ENCODE results near the gene AKR7A2.
A peak's percentile ranks its signal among the peaks of the same experiment; 100 is the strongest.

The AKR7A2 gene

GRCh38 chr1:19311931-19312781 lies at the start of gene AKR7A2, which contains the start of gene SLC66A1:
TSS of gene AKR7A2 (minus strand) at chr1:19312144. CDS start at chr1:19312124, 20 bp downstream.
TSS of gene SLC66A1 (plus strand) at chr1:19312326. CDS start at chr1:19317678, 5,352 bp downstream.
- peak; percentile 95 for DNase-seq (ENCODE audit: low spot score)

GRCh38 chr1:19360843-19361610 lies 49.1 kb upstream of the AKR7A2 start:
- no peak for DNase-seq (ENCODE audit: low spot score)

- DNase-seq (ENCODE audit: low spot score) = no peak
These were observed 48.5 kb upstream of the AKR7A2 start for GRCh38 chr1:19360432-19360831.

GRCh38 chr1:19360016-19360415 lies 48.1 kb upstream of the AKR7A2 start:
- DNase-seq (ENCODE audit: low spot score) = no peak

GRCh38 chr1:19359357-19359756 lies 47.4 kb upstream of the AKR7A2 start:
- DNase-seq (ENCODE audit: low spot score) = no peak

GRCh38 chr1:19358710-19359109 lies 46.8 kb upstream of the AKR7A2 start:
- DNase-seq (ENCODE audit: low spot score) = no peak

GRCh38 chr1:19357299-19357986 lies 45.5 kb upstream of the AKR7A2 start:
- no peak for DNase-seq (ENCODE audit: low spot score)

- no peak for DNase-seq (ENCODE audit: low spot score)
These were observed 44.3 kb upstream of the AKR7A2 start for GRCh38 chr1:19356266-19356665.

GRCh38 chr1:19354531-19354981 lies 42.6 kb upstream of the AKR7A2 start:
- DNase-seq (ENCODE audit: low spot score) = no peak

GRCh38 chr1:19353596-19353995 lies 41.7 kb upstream of the AKR7A2 start:
- no peak for DNase-seq (ENCODE audit: low spot score)

- no peak for DNase-seq (ENCODE audit: low spot score)
These were observed 40.9 kb upstream of the AKR7A2 start for GRCh38 chr1:19352839-19353238.

- no peak for DNase-seq (ENCODE audit: low spot score)
These were observed 39.9 kb upstream of the AKR7A2 start for GRCh38 chr1:19351873-19352272.

- DNase-seq (ENCODE audit: low spot score) = no peak
These were observed 38.6 kb upstream of the AKR7A2 start for GRCh38 chr1:19350566-19350965.

- DNase-seq (ENCODE audit: low spot score) = no peak
These were observed 38.1 kb upstream of the AKR7A2 start for GRCh38 chr1:19349999-19350398.

- no peak for DNase-seq (ENCODE audit: low spot score)
These were observed 36.7 kb upstream of the AKR7A2 start for GRCh38 chr1:19348441-19349198.

- no peak for DNase-seq (ENCODE audit: low spot score)
These were observed 35.7 kb upstream of the AKR7A2 start for GRCh38 chr1:19347533-19348172.

- DNase-seq (ENCODE audit: low spot score) = no peak
These were observed 34.1 kb upstream of the AKR7A2 start for GRCh38 chr1:19346026-19346425.

- DNase-seq (ENCODE audit: low spot score) = no peak
These were observed 33.4 kb upstream of the AKR7A2 start for GRCh38 chr1:19345391-19345790.

- DNase-seq (ENCODE audit: low spot score) = no peak
These were observed 32.9 kb upstream of the AKR7A2 start for GRCh38 chr1:19344831-19345230.

GRCh38 chr1:19344372-19344810 lies 32.4 kb upstream of the AKR7A2 start:
- no peak for DNase-seq (ENCODE audit: low spot score)
